ENCODE measurements around the gene TULP1.

TULP1 gene

GRCh38 chr6:35491558-35492257, 21.0 kb downstream of the TULP1 start:
- Histone ChIP-seq H3K79me2 (ENCODE audit: insufficient read depth, low read length) (no peaks in the 10 kb centered on the region), H3F3A (ENCODE audit: low read depth) (no peaks in the 10 kb centered on the region), H3K4me1 (ENCODE audit: insufficient read depth, low read length, poor library complexity, severe bottlenecking) (peaks cover 22% of the 10 kb centered on the region), H3K4me2 (ENCODE audit: low read depth, low read length, poor library complexity, severe bottlenecking) (no peak overlapping the region), H4K20me1 (ENCODE audit: insufficient read depth, low read length, poor library complexity, severe bottlenecking) (no peaks in the 10 kb centered on the region), H2AFZ (ENCODE audit: low read length) (no peak overlapping the region), H3K9ac (ENCODE audit: low read depth, low read length, poor library complexity, severe bottlenecking) (no peak overlapping the region), H3K36me3 (ENCODE audit: insufficient read depth, low read length) (no peaks in the 10 kb centered on the region), H3K9me3 (ENCODE audit: insufficient read depth, low read depth, low read length) (no peaks in the 10 kb centered on the region), H3K9me2 (replicated peaks; ENCODE audit: low read depth, low read length) (no peaks in the 10 kb centered on the region), H3K27me3 (ENCODE audit: insufficient read depth, low read length, poor library complexity, severe bottlenecking) (no peaks in the 10 kb centered on the region), H3K4me3 (ENCODE audit: low read length, poor library complexity, severe bottlenecking) (no peak overlapping the region)
- TF ChIP-seq EZH2phosphoT487 (IDR thresholded peaks at IDR 0.05; ENCODE audit: borderline replicate concordance) (no peak), CTCF (conservative IDR thresholded peaks at IDR 0.05; ENCODE audit: low read length) (no peak)

GRCh38 chr6:35490821-35491557, 21.7 kb downstream of the TULP1 start:
- H3K9ac ChIP-seq (ENCODE audit: low read depth, low read length, poor library complexity, severe bottlenecking) = no peak overlapping the region
- H3K27me3 ChIP-seq (ENCODE audit: insufficient read depth, low read length, poor library complexity, severe bottlenecking) = no peaks in the 10 kb centered on the region
- peaks cover 22% of the 10 kb centered on the region for H3K4me1 ChIP-seq (ENCODE audit: insufficient read depth, low read length, poor library complexity, severe bottlenecking)
- no peaks in the 10 kb centered on the region for H3K9me3 ChIP-seq (ENCODE audit: insufficient read depth, low read depth, low read length)
- no peak overlapping the region for H3K4me2 ChIP-seq (ENCODE audit: low read depth, low read length, poor library complexity, severe bottlenecking)
- no peaks in the 10 kb centered on the region for H3K9me2 ChIP-seq (replicated peaks; ENCODE audit: low read depth, low read length)
- no peaks in the 10 kb centered on the region for H3F3A ChIP-seq (ENCODE audit: low read depth)
- no peak overlapping the region for H3K4me3 ChIP-seq (ENCODE audit: low read length, poor library complexity, severe bottlenecking)
- no peak overlapping the region for H2AFZ ChIP-seq (ENCODE audit: low read length)
- H4K20me1 ChIP-seq (ENCODE audit: insufficient read depth, low read length, poor library complexity, severe bottlenecking) = no peaks in the 10 kb centered on the region
- no peaks in the 10 kb centered on the region for H3K79me2 ChIP-seq (ENCODE audit: insufficient read depth, low read length)
- H3K36me3 ChIP-seq (ENCODE audit: insufficient read depth, low read length) = no peaks in the 10 kb centered on the region
- TF ChIP-seq EZH2phosphoT487 (IDR thresholded peaks at IDR 0.05; ENCODE audit: borderline replicate concordance) (no peak), CTCF (conservative IDR thresholded peaks at IDR 0.05; ENCODE audit: low read length) (no peak)

DNA sequence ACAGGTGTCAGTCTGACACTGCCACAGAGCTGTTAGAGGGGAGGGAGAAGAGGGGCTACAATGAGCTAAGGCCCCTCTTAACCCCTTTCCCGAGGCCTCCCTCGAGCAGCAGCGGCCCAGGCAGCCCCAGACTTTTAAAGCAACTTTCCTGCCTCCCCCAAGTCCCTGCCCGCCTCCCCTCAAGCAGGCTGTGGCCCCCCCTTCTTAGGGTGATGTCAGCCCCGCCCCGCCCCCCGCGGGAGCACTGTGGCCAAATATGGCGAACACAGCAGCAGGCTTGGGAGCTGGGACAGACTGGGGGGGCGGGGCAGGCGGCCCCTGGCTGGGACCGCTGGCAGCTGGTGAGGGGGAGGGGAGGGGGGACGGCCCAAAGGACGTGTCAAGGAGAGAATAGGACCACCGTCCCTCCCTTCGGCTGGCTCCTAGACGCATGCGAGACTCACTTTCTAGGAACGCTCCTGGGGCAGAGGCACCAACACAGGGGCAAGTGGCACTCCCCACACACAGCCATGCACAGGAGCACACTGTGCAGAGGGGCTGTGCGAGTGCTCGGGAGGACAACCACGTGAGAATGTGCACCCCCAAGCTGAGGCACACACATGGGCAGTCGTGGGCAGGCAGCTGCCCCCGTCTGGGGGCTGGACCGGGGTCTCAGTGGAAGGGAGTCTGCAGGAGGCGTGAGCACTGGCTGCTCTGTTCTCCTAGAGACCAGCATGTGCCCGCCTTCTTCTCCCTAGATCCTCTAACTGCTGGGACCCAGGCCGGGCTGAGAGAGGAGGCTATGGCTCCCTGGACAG, 22.5 kb downstream of the TULP1 start:
- no peak overlapping the region for H3K4me3 ChIP-seq (ENCODE audit: low read length, poor library complexity, severe bottlenecking)
- no peaks in the 10 kb centered on the region for H3K9me2 ChIP-seq (replicated peaks; ENCODE audit: low read depth, low read length)
- peaks cover 22% of the 10 kb centered on the region for H3K4me1 ChIP-seq (ENCODE audit: insufficient read depth, low read length, poor library complexity, severe bottlenecking)
- no peaks in the 10 kb centered on the region for H3F3A ChIP-seq (ENCODE audit: low read depth)
- H3K4me2 ChIP-seq (ENCODE audit: low read depth, low read length, poor library complexity, severe bottlenecking) = no peak overlapping the region
- H2AFZ ChIP-seq (ENCODE audit: low read length) = no peak overlapping the region
- TF ChIP-seq CTCF (conservative IDR thresholded peaks at IDR 0.05; ENCODE audit: low read length) = no peak
- TF ChIP-seq EZH2phosphoT487 (IDR thresholded peaks at IDR 0.05; ENCODE audit: borderline replicate concordance) = no peak
- H3K9me3 ChIP-seq (ENCODE audit: insufficient read depth, low read depth, low read length) = no peaks in the 10 kb centered on the region
- H3K27me3 ChIP-seq (ENCODE audit: insufficient read depth, low read length, poor library complexity, severe bottlenecking) = no peaks in the 10 kb centered on the region
- no peaks in the 10 kb centered on the region for H3K79me2 ChIP-seq (ENCODE audit: insufficient read depth, low read length)
- no peak overlapping the region for H3K9ac ChIP-seq (ENCODE audit: low read depth, low read length, poor library complexity, severe bottlenecking)
- H3K36me3 ChIP-seq (ENCODE audit: insufficient read depth, low read length) = no peaks in the 10 kb centered on the region
- H4K20me1 ChIP-seq (ENCODE audit: insufficient read depth, low read length, poor library complexity, severe bottlenecking) = no peaks in the 10 kb centered on the region

Data from Loucy (cell line).